DMS 273 treated with DMSO at 0.1 percent for 48 hours (cell line): ENCODE data around the gene UBE2E2.

Source experiments
- DNase-seq: peaks from one replicate; lab custom pipeline; 2025; lab: John Stamatoyannopoulos, UW

Gene UBE2E2

DNA sequence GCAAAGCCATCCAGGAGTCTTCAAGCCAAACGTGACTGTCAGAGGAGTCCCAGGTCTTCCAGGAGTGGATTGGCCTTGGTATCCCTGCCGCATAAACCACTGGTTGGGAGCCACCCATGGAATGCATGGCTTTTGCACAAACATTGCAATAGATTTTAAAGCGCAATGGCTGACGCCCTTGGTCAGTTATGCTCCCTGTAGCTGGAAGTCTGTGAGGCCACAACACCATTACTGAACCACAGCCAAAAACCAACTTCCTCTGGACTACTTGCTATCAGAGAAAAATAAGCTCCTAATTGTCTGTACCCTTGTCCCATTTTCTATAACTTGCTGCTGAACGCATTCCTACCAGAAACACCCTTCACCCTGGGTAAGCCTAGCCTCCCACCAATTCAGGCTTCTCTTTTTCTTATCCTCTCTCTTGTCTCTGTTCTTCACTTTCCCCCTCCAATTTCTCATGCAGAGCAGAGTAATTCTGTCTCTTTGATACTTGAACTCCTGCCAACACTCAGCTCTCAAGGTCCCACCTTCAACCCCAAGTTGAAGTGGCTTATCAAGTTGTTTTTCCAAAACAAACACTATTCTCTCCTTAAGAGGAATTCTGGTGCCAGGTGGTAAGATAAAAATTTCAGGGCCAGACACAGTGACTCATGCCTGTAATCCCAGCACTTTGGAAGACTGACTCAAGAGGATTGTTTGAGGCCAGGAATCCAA is 426.2 kb downstream of the UBE2E2 start:
- peak; percentile 48 for DNase-seq

DNA sequence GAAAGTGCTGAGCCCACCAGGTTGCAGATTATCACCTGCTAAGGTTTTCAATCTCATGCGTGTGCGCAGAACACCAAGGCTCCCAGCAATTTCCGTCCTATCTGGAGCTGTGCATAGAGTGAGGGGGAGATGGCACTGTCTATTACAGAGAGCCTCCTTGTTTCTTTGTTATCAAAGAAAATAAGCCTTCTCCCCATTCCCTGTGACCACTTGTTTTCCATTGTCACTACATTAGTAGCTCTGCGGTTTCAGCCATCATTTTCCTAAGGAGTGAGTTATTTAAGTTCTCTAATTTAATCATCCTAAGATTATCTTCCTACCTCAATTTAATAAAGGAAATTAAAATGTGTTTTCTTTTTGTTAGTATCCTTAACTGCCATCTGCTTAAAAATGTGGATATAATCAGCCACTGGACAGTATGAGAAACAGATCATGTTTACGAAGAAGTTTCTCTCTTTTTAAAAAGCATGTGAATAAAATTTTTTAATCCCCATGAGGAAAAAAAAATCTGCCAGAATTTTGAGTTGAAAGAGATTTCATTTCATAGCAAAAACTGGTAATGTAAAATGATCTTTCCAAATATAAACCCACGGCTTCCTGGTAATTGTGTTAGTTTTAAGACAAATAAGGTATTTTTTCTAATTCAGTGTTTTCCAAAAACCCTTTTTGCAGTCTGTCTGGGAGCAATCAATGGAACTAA is 430.3 kb downstream of the UBE2E2 start:
- DNase-seq = no peak

DNA sequence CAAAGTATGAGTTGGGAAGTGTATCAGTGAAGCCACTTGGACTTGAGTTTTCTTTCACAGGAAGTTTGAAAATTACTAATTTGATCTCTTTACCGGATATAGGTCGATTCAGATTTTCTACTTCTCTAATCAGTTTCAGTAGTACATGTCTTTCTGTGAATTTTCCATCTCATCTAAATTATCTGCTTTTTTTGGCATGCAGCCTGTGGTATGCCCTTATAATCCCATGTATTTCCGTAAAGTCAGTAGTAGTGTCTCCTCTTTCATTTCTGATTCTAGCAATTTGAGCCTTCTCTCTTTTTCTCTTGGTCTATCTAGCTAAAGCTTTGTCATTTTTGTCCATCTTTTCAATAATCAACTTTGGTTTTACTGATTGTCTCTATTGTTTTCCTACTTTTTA is 434.2 kb downstream of the UBE2E2 start:
- DNase-seq = no peak

DNA sequence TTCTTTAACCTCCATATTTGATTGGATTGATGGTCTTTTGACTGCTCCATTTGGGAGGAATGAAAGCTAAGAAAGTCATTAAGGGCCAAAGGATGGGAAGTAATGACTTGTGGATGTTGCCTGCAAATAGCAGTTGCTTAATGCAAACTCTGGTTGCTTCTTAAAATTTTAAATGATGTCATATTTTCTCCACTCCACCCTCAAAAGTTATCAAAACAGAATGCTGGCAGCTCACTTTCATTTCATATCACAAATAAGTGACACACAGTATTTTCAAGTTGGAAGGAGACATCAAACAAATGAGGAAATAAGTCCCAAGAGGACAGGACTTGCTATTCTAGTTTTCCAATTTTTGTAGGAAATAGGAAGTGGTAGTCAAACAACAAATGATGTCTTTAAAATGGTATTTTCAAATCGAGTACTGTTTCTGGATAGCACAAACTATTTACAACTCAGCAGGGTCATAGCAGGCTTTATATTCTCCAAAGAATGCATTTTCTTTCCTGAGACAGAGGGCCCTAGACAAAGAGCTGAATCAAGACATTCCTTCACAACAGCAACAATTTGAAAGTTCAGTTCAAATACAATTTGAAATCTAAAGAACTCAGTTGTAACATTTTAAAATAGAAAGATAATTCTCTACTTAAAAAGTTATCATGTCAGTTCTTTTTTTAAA is 437.5 kb downstream of the UBE2E2 start:
- no peak for DNase-seq
